ENCODE data around the gene CSNK1A1.

DNA sequence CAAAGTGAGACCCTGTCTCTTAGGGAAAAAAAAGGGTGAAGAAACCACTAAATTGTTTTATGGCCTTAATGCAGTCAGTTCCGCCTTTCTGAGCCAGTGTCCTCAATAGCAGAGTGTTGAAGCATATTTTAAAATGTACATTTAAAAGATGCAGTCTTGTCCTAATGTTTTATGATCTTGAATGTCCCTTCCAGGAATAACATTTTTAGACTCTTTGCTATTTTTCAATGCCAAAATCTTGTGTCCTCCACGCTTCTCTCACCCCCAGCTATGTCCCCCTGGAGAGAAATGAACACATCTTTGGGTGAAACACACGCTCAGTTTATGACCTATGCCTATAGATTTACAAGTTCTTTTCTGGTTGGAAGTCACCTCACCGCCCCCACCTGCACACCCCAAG is 69.8 kb downstream of the CSNK1A1 start:
- TF ChIP-seq TARDBP (IDR thresholded peaks at IDR 0.05), result no peak
- no peak for TF ChIP-seq ELF4 (IDR thresholded peaks at IDR 0.05)
- TF ChIP-seq SP1 (IDR thresholded peaks at IDR 0.05), result no peak
- TF ChIP-seq FOXK2 (IDR thresholded peaks at IDR 0.05), result no peak
- TF ChIP-seq BHLHE40 (IDR thresholded peaks at IDR 0.05; ENCODE audit: borderline replicate concordance), result no peak
- no peak for TF ChIP-seq PKNOX1 (IDR thresholded peaks at IDR 0.05)
- TF ChIP-seq LEF1 (IDR thresholded peaks at IDR 0.05; ENCODE audit: borderline replicate concordance), result no peak
- TF ChIP-seq NFRKB (IDR thresholded peaks at IDR 0.05), result no peak
- no peak for TF ChIP-seq L3MBTL2 (conservative IDR thresholded peaks at IDR 0.05)
- TF ChIP-seq FOXA1 (IDR thresholded peaks at IDR 0.05), result no peak
- TF ChIP-seq ARNT (IDR thresholded peaks at IDR 0.05), result no peak
- no peak for TF ChIP-seq HDGF (IDR thresholded peaks at IDR 0.05; ENCODE audit: borderline replicate concordance)

Data from HEK293T (cell line).